GM12874 (cell line): ENCODE measurements around the gene LDHA.

Experiments
- TF ChIP-seq, protein P1 (sequence below): IDR thresholded peaks from 2 replicates; pipeline ENCODE4 v1.5.1; 2011; ENCODE audit warnings: low read depth, mild to moderate bottlenecking, control low read depth, low read length, moderate library complexity; ENCODE audit not compliant: insufficient read depth

Gene LDHA

DNA sequence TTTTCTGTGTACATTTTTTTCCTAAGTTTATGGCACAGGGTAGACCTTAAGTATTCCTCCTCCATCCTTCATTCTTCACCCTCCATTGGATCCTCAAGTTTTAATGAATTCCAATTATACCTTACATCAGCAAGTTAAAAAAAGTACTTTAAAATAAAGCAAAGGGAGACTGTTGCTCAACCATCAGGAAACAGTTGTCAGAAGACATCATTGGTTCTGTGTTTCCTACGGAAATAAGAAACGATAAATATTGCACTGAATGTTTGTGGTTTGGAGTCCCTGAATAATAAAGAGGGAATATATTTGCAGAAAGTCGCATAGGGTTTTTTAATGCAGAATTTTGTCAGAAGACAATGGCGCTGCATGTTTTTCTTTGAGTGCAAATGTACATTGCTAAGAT is 28.1 kb upstream of the LDHA start:
- TF ChIP-seq, protein P1, sequence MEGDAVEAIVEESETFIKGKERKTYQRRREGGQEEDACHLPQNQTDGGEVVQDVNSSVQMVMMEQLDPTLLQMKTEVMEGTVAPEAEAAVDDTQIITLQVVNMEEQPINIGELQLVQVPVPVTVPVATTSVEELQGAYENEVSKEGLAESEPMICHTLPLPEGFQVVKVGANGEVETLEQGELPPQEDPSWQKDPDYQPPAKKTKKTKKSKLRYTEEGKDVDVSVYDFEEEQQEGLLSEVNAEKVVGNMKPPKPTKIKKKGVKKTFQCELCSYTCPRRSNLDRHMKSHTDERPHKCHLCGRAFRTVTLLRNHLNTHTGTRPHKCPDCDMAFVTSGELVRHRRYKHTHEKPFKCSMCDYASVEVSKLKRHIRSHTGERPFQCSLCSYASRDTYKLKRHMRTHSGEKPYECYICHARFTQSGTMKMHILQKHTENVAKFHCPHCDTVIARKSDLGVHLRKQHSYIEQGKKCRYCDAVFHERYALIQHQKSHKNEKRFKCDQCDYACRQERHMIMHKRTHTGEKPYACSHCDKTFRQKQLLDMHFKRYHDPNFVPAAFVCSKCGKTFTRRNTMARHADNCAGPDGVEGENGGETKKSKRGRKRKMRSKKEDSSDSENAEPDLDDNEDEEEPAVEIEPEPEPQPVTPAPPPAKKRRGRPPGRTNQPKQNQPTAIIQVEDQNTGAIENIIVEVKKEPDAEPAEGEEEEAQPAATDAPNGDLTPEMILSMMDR = no peak

DNA sequence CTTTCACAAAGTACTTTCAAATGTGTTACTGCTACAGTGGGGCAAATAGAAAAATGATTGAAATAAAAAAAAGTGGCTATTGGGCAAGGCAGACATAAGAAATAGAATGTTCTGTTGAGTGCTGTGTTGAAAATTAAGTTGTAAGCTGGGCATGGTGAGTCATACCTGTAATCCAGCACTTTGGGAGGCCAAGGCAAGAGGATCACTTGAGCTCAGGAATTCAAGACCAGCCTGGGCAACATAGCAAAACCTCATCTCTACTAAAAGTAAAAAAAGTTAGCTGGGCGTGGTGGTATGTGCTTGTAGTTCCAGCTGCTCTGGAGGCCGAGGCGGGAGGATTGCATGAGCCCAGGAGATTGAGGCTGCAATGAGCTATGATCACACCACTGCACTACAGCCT is 26.9 kb upstream of the LDHA start:
- TF ChIP-seq, protein P1 = no peak

DNA sequence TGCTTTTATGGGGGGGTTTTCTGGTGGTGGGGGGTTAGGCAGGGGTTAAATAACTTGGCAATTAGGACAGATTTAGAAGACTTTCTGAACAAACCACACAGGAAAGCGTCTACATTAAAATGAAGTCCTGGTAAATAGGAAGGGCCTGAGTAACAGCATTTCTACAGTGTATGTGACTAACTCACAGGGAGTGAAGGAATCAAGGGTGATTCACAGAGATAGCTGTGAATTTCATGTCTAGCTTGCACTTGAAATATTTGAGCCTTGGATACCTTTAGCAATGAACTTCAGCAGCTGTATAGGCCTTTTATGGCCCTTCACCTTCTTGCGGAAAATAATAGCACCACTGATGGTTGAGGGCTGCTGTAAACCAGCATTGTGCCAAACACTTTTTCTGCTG is 26.1 kb upstream of the LDHA start:
- TF ChIP-seq, protein P1 = no peak

DNA sequence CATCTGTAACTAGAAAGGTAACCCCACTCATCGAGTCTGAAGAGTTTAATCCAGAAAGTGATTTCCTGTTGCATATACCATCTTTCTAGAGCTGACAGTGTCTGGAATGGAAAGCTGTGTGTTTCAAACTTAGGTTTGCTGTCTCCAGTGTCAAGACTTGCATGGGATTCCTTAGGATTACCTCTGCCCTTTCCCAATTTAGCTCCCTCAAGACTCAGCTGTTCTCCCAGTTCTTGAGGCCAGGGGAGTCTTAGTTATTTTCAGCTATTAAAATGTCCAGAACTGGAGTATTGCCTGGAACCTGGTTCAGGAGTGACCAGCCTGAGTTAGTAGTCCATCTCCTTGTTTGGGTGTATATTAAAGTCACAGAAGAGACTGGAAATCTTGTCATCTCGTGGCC is 25.0 kb upstream of the LDHA start:
- TF ChIP-seq, protein P1 = no peak

DNA sequence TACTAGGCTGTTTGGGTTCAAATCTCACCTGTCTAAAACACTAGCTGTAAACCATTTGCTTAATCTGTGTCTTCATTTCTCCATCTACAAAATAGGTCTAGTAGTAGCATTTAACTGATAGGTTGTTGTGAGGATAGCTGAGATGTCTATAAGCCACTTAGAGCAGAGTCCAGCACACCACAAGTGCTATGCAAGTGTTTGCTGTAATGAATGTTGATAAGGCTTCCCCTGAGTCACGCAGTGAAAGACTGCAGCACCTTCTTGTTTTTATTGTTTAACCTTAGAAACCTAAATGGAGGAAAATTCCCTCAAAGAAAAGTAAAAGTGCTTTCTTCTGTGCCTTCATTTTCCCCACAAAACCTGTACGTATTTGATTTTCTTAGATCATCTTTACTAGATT is 23.1 kb upstream of the LDHA start:
- TF ChIP-seq, protein P1 = no peak

DNA sequence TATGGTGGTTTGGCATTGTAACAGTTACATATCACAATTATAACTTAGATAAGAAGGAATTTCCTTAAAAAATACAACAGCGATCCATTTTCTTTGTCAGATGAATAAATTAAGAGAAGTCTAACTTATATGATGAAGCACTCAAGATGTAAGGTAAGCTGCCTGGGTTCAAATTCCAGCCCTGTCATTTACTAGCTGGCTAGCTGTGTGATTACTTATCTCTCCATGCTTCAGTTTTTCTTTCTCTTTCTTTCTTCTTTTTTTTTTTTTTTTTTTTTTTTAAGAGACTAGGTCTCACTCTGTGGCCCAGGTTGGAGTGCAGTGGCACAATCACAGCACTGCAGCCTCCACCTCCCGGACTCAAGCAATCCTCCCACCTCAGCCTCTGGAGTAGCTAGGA is 22.2 kb upstream of the LDHA start:
- TF ChIP-seq, protein P1 = no peak

DNA sequence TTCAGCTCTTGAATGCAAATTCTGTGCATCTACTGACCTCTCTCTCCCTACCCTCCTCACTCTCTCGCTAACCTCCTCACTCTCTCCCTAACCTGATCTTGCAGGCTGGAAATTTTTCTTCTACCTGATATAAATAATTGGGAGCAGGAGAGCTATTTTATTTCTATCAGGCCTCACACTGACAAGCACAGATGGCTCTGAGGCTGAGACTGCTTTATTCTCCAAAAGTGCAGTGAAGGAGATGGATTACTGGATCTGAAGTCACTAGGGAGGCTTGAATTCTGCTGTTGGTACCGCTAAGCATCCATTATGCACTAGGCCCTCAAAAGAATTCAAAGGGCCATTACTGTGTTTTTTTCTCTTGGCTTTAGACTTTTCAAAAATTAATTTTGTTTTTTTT is 19.4 kb upstream of the LDHA start:
- TF ChIP-seq, protein P1 = no peak

DNA sequence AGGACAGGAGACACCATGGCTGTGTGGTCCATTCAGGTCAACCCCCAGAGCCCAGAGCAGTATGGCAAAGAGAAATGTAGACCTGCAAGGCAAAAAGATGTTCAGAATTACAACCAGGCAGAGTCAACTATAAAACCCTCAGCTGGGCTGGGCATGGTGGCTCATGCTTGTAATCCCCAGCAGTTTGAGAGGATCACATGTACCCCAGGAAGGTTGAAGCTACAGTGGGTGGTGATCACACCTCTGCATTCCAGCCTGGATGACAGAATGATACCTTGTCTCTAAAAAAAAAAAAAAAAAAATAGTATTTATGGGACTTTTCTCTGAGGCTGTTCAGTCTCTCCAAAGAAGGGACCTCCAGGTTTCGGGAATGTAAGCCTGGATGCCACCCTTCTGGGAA is 18.4 kb upstream of the LDHA start:
- TF ChIP-seq, protein P1 = no peak
